GM19025 (cell line): Measurements from ENCODE around the gene MGP.

Experiments
- ATAC-seq: cut with Tn5 transposase; IDR thresholded peaks from one replicate; pipeline ENCODE4 v1.9.1; 2021; ENCODE audit warnings: mild to moderate bottlenecking, low read depth, moderate library complexity; ENCODE audit not compliant: unreplicated experiment

Gene MGP

GRCh38 chr12:14885718-14886221 is at the start of gene MGP:
TSS of gene MGP (minus strand) at chr12:14885854. CDS start at chr12:14885791, 63 bp downstream.
- ATAC-seq = no peak

GRCh38 chr12:14935031-14935430 is 49.4 kb upstream of the MGP start:
- ATAC-seq = no peak

- ATAC-seq = no peak
Observed at GRCh38 chr12:14934511-14934910, 48.9 kb upstream of the MGP start.

- ATAC-seq = no peak
Observed at GRCh38 chr12:14931791-14932560, 46.3 kb upstream of the MGP start.

- no peak for ATAC-seq
Observed at GRCh38 chr12:14931359-14931758, 45.7 kb upstream of the MGP start.

- ATAC-seq = no peak
Observed at GRCh38 chr12:14930299-14930698, 44.6 kb upstream of the MGP start.

GRCh38 chr12:14928931-14929330 is 43.3 kb upstream of the MGP start:
- no peak for ATAC-seq

GRCh38 chr12:14927267-14927666 is 41.6 kb upstream of the MGP start:
- no peak for ATAC-seq

- ATAC-seq = no peak
Observed at GRCh38 chr12:14924541-14924940, 38.9 kb upstream of the MGP start.

GRCh38 chr12:14923944-14924343 is 38.3 kb upstream of the MGP start:
- ATAC-seq = no peak

- no peak for ATAC-seq
Observed at GRCh38 chr12:14921218-14921617, 35.6 kb upstream of the MGP start.

GRCh38 chr12:14920475-14921126 is 34.9 kb upstream of the MGP start:
- ATAC-seq = no peak

- ATAC-seq = no peak
Observed at GRCh38 chr12:14919455-14919854, 33.8 kb upstream of the MGP start.

GRCh38 chr12:14915736-14916135 is 30.1 kb upstream of the MGP start:
- no peak for ATAC-seq

- no peak for ATAC-seq
Observed at GRCh38 chr12:14913381-14913781, 27.7 kb upstream of the MGP start.

GRCh38 chr12:14911131-14911530 is 25.5 kb upstream of the MGP start:
- no peak for ATAC-seq

- no peak for ATAC-seq
Observed at GRCh38 chr12:14910090-14910915, 24.6 kb upstream of the MGP start.

- ATAC-seq = no peak
Observed at GRCh38 chr12:14907953-14908352, 22.3 kb upstream of the MGP start.

GRCh38 chr12:14906114-14906513 is 20.5 kb upstream of the MGP start:
- ATAC-seq = no peak

- ATAC-seq = no peak
Observed at GRCh38 chr12:14905269-14906004, 19.8 kb upstream of the MGP start.
